HepG2 (cell line): ENCODE data around the gene CISD3. TPM values are rescaled to one million over a fixed set of nuclear protein-coding genes. Genes with fewer than 3 reads are reported as not detected.

Source experiments
- ATAC-seq: fragments of 200-7000 bp; cut with Tn5 transposase; 3 replicates; pipeline ENCODE4 v1.9.1; 2020; ENCODE audit warnings: mild to moderate bottlenecking, moderate library complexity
- BruUV-seq: library from RNA; stranded (reverse); fragments of 400-500 nt; replicated peaks from 2 replicates; lab custom pipeline; 2021; lab: Mats Ljungman, UMichigan
- CTCF ChIA-PET: fragments of 300-600 bp; formaldehyde crosslinking; extraction: SDS; loops from one replicate; lab custom pipeline; 2021; ENCODE audit warnings: low total read pairs, inconsistent platforms, low intra/inter-chr PET ratio; lab: Yijun Ruan, JAX
- POLR2A ChIA-PET: fragments of 350-600 bp; sonication (Branson Sonifier 250); formaldehyde crosslinking; loops from one replicate; lab custom pipeline; 2020; ENCODE audit warnings: antibody characterized with exemption, inconsistent platforms; lab: Yijun Ruan, JAX
- DNase-seq: peaks from one replicate; pipeline ENCODE4 v3.0.0-alpha.2; 2015; ENCODE audit warnings: low spot score
- FAIRE-seq: peaks from 3 replicates; lab custom pipeline; 2011; peaks lifted over from hg19 to GRCh38; lab: Jason Lieb, UNC
- H2AFZ ChIP-seq: one replicate; pipeline ENCODE4 v1.6.1; 2011; ENCODE audit warnings: low read length, inconsistent platforms
- H3K27ac ChIP-seq: fragments of 300-600 bp; 3 replicates; pipeline ENCODE4 v1.8.0; 2011; ENCODE audit warnings: mixed run types, mild to moderate bottlenecking, mixed read lengths, low read length, inconsistent platforms; ENCODE audit not compliant: insufficient read depth; ENCODE audit errors: extremely low read length
- H3K27me3 ChIP-seq, 2 experiments: fragments of 200-600 bp in 1 of 2; 2 replicates in 1 of 2; 3 replicates in 1 of 2; pipeline versions ENCODE4 v1.6.0 to v1.8.0; 2011; ENCODE audit warnings: low read length in 2 of 2, mild to moderate bottlenecking in 2 of 2, moderate library complexity in 2 of 2, inconsistent platforms in 1 of 2; ENCODE audit not compliant: insufficient read depth in 2 of 2, control insufficient read depth in 1 of 2
- H3K36me3 ChIP-seq, 2 experiments: fragments of 200-600 bp in 1 of 2; replicated peaks in 1 of 2; 2 replicates in 1 of 2; 3 replicates in 1 of 2; pipeline versions ENCODE4 v1.5.1 to v1.8.0; 2011; ENCODE audit warnings: low read length in 2 of 2, inconsistent platforms in 1 of 2; ENCODE audit not compliant: insufficient read depth in 2 of 2, control insufficient read depth in 1 of 2
- H3K4me1 ChIP-seq: 2 replicates; pipeline ENCODE4 v1.5.1; 2012; ENCODE audit warnings: low read length, inconsistent platforms; ENCODE audit not compliant: insufficient read depth
- H3K4me2 ChIP-seq: 2 replicates; pipeline ENCODE4 v1.6.0; 2011; ENCODE audit warnings: low read depth, low read length, inconsistent platforms
- H3K4me3 ChIP-seq, 3 experiments: fragments of 200-600 bp in 1 of 3; sonication (generic), shearing (Covaris generic) in 1 of 3; replicated peaks in 1 of 3; 2 replicates each; pipeline ENCODE4 v1.5.1; 2011 to 2016; ENCODE audit warnings: low read length in 3 of 3, inconsistent platforms in 2 of 3, low read depth in 2 of 3, mild to moderate bottlenecking in 2 of 3, control low read depth in 1 of 3, mixed read lengths in 1 of 3; ENCODE audit not compliant: insufficient read depth in 1 of 3
- H3K79me2 ChIP-seq: one replicate; pipeline ENCODE4 v1.6.1; 2011; ENCODE audit warnings: low read length, inconsistent platforms; ENCODE audit not compliant: insufficient read depth
- H3K9ac ChIP-seq: 2 replicates; pipeline ENCODE4 v1.6.0; 2011; ENCODE audit warnings: mild to moderate bottlenecking, low read depth, low read length, inconsistent platforms; ENCODE audit not compliant: insufficient read depth
- H3K9me3 ChIP-seq: 2 replicates; pipeline ENCODE4 v1.5.1; 2012; ENCODE audit warnings: mild to moderate bottlenecking, low read length
- H4K20me1 ChIP-seq: 2 replicates; pipeline ENCODE4 v1.6.0; 2011; ENCODE audit warnings: inconsistent platforms, mild to moderate bottlenecking, low read length, moderate library complexity; ENCODE audit not compliant: insufficient read depth
- ATF7-NPFF ChIP-seq: sonication (generic); formaldehyde crosslinking; IDR thresholded peaks from 2 replicates; pipeline ENCODE4 v1.8.1; 2023; ENCODE audit warnings: mild to moderate bottlenecking, low read depth, missing genetic modification reagents, moderate library complexity
- BRD4 ChIP-seq: sonication (generic); formaldehyde crosslinking; IDR thresholded peaks from 2 replicates; pipeline ENCODE4 v1.4.0; 2020; ENCODE audit warnings: missing genetic modification reagents
- ELF3 ChIP-seq: IDR thresholded peaks from 2 replicates; pipeline ENCODE4 v1.6.1; 2016; ENCODE audit warnings: missing genetic modification reagents, missing compliant biosample characterization
- HIVEP1 ChIP-seq: sonication (generic); formaldehyde crosslinking; IDR thresholded peaks from 2 replicates; pipeline ENCODE4 v1.4.0; 2020; ENCODE audit warnings: mild to moderate bottlenecking, missing genetic modification reagents
- HNRNPH1 ChIP-seq: fragments of 200-400 bp; formaldehyde crosslinking; optimal IDR thresholded peaks from 2 replicates; pipeline ENCODE3; 2017; ENCODE audit warnings: mild to moderate bottlenecking, low read depth, low read length
- HNRNPL ChIP-seq: fragments of 200-400 bp; formaldehyde crosslinking; IDR thresholded peaks from 2 replicates; pipeline ENCODE4 v1.6.1; 2017; ENCODE audit warnings: mild to moderate bottlenecking, low read depth, low read length
- MED1 ChIP-seq: sonication (generic); formaldehyde crosslinking; IDR thresholded peaks from 2 replicates; pipeline ENCODE4 v1.4.0; 2020; ENCODE audit warnings: missing genetic modification reagents
- MZF1 ChIP-seq: sonication (generic); formaldehyde crosslinking; IDR thresholded peaks from 2 replicates; pipeline ENCODE4 v1.8.1; 2023; ENCODE audit warnings: mild to moderate bottlenecking, missing genetic modification reagents, borderline replicate concordance
- PBX2 ChIP-seq: IDR thresholded peaks from 2 replicates; pipeline ENCODE4 v1.6.1; 2016; ENCODE audit warnings: control low read depth
- SIX1 ChIP-seq: sonication (generic); formaldehyde crosslinking; IDR thresholded peaks from 2 replicates; pipeline ENCODE4 v1.4.0; 2020; ENCODE audit warnings: missing genetic modification reagents, borderline replicate concordance
- TFDP2 ChIP-seq: sonication (generic); formaldehyde crosslinking; IDR thresholded peaks from 2 replicates; pipeline ENCODE4 v1.4.0; 2020; ENCODE audit warnings: missing genetic modification reagents
- ZFP90 ChIP-seq: sonication (generic); formaldehyde crosslinking; IDR thresholded peaks from 2 replicates; pipeline ENCODE4 v1.8.0; 2022; ENCODE audit warnings: missing genetic modification reagents, mild to moderate bottlenecking, inconsistent platforms, borderline replicate concordance
- ZNF225 ChIP-seq: sonication (generic); formaldehyde crosslinking; IDR thresholded peaks from 2 replicates; pipeline ENCODE4 v1.4.0; 2020; ENCODE audit warnings: mild to moderate bottlenecking, missing genetic modification reagents
- ZNF234 ChIP-seq: sonication (generic); formaldehyde crosslinking; conservative IDR thresholded peaks from 2 replicates; pipeline ENCODE4 v1.5.1; 2020; ENCODE audit warnings: mild to moderate bottlenecking, missing genetic modification reagents
- ZNF354B ChIP-seq: sonication (generic); formaldehyde crosslinking; IDR thresholded peaks from 2 replicates; pipeline ENCODE4 v1.8.0; 2022; ENCODE audit warnings: mild to moderate bottlenecking, missing genetic modification reagents
- ZNF841 ChIP-seq: sonication (generic); formaldehyde crosslinking; IDR thresholded peaks from 2 replicates; pipeline ENCODE4 v1.8.1; 2023; ENCODE audit warnings: missing genetic modification reagents, borderline replicate concordance
- ZNF891 ChIP-seq: sonication (generic); formaldehyde crosslinking; IDR thresholded peaks from 2 replicates; pipeline ENCODE4 v1.5.0; 2020; ENCODE audit warnings: mild to moderate bottlenecking, missing genetic modification reagents
- WGBS: methylation state at CpG from one replicate; pipeline ENCODE4 v1.1.6; 2017; ENCODE audit warnings: low lambda C conversion rate; 5-methylcytosine and 5-hydroxymethylcytosine counted together
- in situ Hi-C: cut with HindIII; loops from 2 replicates; pipeline ENCODE4 v1.10.0; 2017; ENCODE audit warnings: low pct_unique_long_range_greater_than_20kb; ENCODE audit not compliant: extremely low pct_ligation_motif_present
- intact Hi-C: fragments of 100-400 bp; cut with micrococcal nuclease; formaldehyde crosslinking; loops from one replicate; pipeline ENCODE4 v1.10.0; 2022; ENCODE audit not compliant: unreplicated experiment
- polyA plus RNA-seq, 8 experiments: library from polyadenylated mRNA; depleted of rRNA in 3 of 8; stranded (reverse) in 7 of 8; unstranded in 1 of 8; fragments of >200 nt; fragmentation: Illumina TruSeq in 4 of 8; extraction: Trizol in 4 of 8; gene quantifications; 2 replicates each; pipeline versions ENCODE4 v1.2.1 to v1.2.3, GENCODE V29; 2011 to 2016; ENCODE audit warnings: low read depth in 4 of 8, missing spikeins in 1 of 8, mixed read lengths in 1 of 8; ENCODE audit not compliant: insufficient read depth in 1 of 8
- total RNA-seq, 5 experiments: library from RNA; depleted of rRNA; stranded (reverse); fragments of >200 nt; fragmentation: Illumina TruSeq; extraction: Trizol; gene quantifications; 2 replicates each; pipeline ENCODE4 v1.2.3, GENCODE V29; 2016; ENCODE audit warnings: low read depth in 1 of 5
- TF ChIP-seq, protein P1 (sequence below): sonication (generic); formaldehyde crosslinking; IDR thresholded peaks from 2 replicates; pipeline ENCODE4 v1.5.0; 2020; ENCODE audit warnings: mild to moderate bottlenecking, missing genetic modification reagents

The CISD3 gene
- total and polyA plus RNA-seq, 2 of the 13 experiments (the other 11 are each of a cell fraction or from before 2014, with no cell fraction given): 30.0 to 34.1 TPM

- POLR2A ChIA-PET: interaction anchor here (0.8 to 2.1 kb wide), 3 partner anchors 13 to 34 kb away, joined by 3 to 9 read pairs (median 3); no protein-coding TSS in a partner anchor
- no peak for ATAC-seq
- peaks cover 26% of the 10 kb centered on the region for H3K79me2 ChIP-seq
- H3K27ac ChIP-seq: peak overlapping the region; percentile 18
- H3K27me3 ChIP-seq: no peaks in the 10 kb centered on the region
- peaks cover 19 to 41% of the 10 kb centered on the region in 2 experiments for H3K36me3 ChIP-seq
- CTCF ChIA-PET: interaction anchor here (1.8 to 3.6 kb wide), 2 partner anchors 14 to 55 kb away, joined by 6 to 37 read pairs; partner anchors contain the start of gene PCGF2
- no peak for DNase-seq
- H3K9me3 ChIP-seq: no peaks in the 10 kb centered on the region
- no peak overlapping the region for H3K4me3 ChIP-seq
- 86% methylated on average over 9 of the region's 9 CpGs for WGBS
- H3K4me2 ChIP-seq: no peak overlapping the region
- BruUV-seq: TSS peak; percentile 27
- FAIRE-seq: no peak
- no peak overlapping the region for H2AFZ ChIP-seq
- no peak overlapping the region for H3K9ac ChIP-seq
- intact Hi-C loops (no loop called here), in situ Hi-C loops (loop anchor here (5.0 kb wide), 1 partner anchor 56 kb away; no protein-coding TSS in a partner anchor)
- peaks cover 54% of the 10 kb centered on the region for H3K4me1 ChIP-seq
- H4K20me1 ChIP-seq: peaks cover 20% of the 10 kb centered on the region; the same call in 1 of the 2 replicates
- TF ChIP-seq SIX1 (CRISPR knock-in tag) (no peak), HIVEP1 (CRISPR knock-in tag) (peak; percentile 26; the same call in 1 of the 2 replicates), TFDP2 (CRISPR knock-in tag) (0 out of 2 replicates have a peak, but pooled peaks have one; percentile 2), PBX2 (CRISPR knock-in tag) (no peak), ATF7-NPFF (CRISPR knock-in tag) (0 out of 2 replicates have a peak, but pooled peaks have one; percentile 15), ZFP90 (CRISPR knock-in tag) (0 out of 2 replicates have a peak, but pooled peaks have one; percentile 31), HNRNPL (0 out of 2 replicates have a peak, but pooled peaks have one; percentile 58), ZNF234 (CRISPR knock-in tag) (no peak), ELF3 (0 out of 2 replicates have a peak, but pooled peaks have one; percentile 16), ZNF225 (CRISPR knock-in tag) (peak; percentile 55; the same call in 1 of the 2 replicates), ZNF841 (no peak), MZF1 (no peak), BRD4 (CRISPR knock-in tag) (0 out of 2 replicates have a peak, but pooled peaks have one; percentile 28), MED1 (0 out of 2 replicates have a peak, but pooled peaks have one; percentile 28), ZNF354B (CRISPR knock-in tag) (no peak), HNRNPH1 (no peak), ZNF891 (no peak)
- TF ChIP-seq, protein P1, sequence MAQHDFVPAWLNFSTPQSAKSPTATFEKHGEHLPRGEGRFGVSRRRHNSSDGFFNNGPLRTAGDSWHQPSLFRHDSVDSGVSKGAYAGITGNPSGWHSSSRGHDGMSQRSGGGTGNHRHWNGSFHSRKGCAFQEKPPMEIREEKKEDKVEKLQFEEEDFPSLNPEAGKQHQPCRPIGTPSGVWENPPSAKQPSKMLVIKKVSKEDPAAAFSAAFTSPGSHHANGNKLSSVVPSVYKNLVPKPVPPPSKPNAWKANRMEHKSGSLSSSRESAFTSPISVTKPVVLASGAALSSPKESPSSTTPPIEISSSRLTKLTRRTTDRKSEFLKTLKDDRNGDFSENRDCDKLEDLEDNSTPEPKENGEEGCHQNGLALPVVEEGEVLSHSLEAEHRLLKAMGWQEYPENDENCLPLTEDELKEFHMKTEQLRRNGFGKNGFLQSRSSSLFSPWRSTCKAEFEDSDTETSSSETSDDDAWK (CRISPR knock-in tag): no peak
Measured at GRCh38 chr17:38733282-38733981, 3.3 kb downstream of the CISD3 start.
